H1 (cell line): Measurements from ENCODE around the gene ZACN. TPM values are rescaled to one million over a fixed set of nuclear protein-coding genes. Genes with fewer than 3 reads are reported as not detected.

Experiments
- BRCA1 ChIP-seq: IDR thresholded peaks from 2 replicates; pipeline ENCODE4 v1.6.1; 2012; ENCODE audit warnings: low read depth, low read length, improper control_type of control experiment
- CEBPB ChIP-seq: IDR thresholded peaks from 2 replicates; pipeline ENCODE4 v1.6.1; 2012; ENCODE audit warnings: low read depth, low read length
- CHD7 ChIP-seq: fragments of 300-600 bp; sonication (generic); IDR thresholded peaks from 2 replicates; pipeline ENCODE4 v1.7.1; 2012; ENCODE audit warnings: low read length, moderate library complexity, mild to moderate bottlenecking, inconsistent platforms; ENCODE audit not compliant: insufficient replicate concordance
- GTF2F1 ChIP-seq: IDR thresholded peaks from 2 replicates; pipeline ENCODE4 v1.6.1; 2012; ENCODE audit warnings: low read depth, low read length, improper control_type of control experiment, borderline replicate concordance
- HDAC2 ChIP-seq, 2 experiments: fragments of 300-600 bp in 1 of 2; sonication (generic) in 1 of 2; IDR thresholded peaks; 2 replicates each; pipeline ENCODE4 v1.6.1; 2011 to 2012; ENCODE audit warnings: low read depth in 2 of 2, low read length in 2 of 2, mild to moderate bottlenecking in 2 of 2, moderate library complexity in 2 of 2, borderline replicate concordance in 1 of 2, inconsistent platforms in 1 of 2
- KDM5A ChIP-seq: fragments of 200-600 bp; IDR thresholded peaks from 2 replicates; pipeline ENCODE4 v1.7.1; 2012; ENCODE audit warnings: mild to moderate bottlenecking, low read length, inconsistent platforms, mixed read lengths
- NANOG ChIP-seq: IDR thresholded peaks from 2 replicates; pipeline ENCODE4 v1.6.1; 2011; ENCODE audit warnings: low read length, low read depth, mild to moderate bottlenecking, inconsistent platforms; ENCODE audit not compliant: insufficient read depth, poor library complexity, severe bottlenecking
- RXRA ChIP-seq: IDR thresholded peaks from 2 replicates; pipeline ENCODE4 v1.6.1; 2011; ENCODE audit warnings: low read depth, mild to moderate bottlenecking, low read length, moderate library complexity; ENCODE audit not compliant: insufficient read depth
- SIRT6 ChIP-seq: IDR thresholded peaks from one replicate; pipeline ENCODE4 v1.7.1; 2012; ENCODE audit warnings: low read length, inconsistent platforms
- SRF ChIP-seq: IDR thresholded peaks from 2 replicates; pipeline ENCODE4 v1.6.1; 2011; ENCODE audit warnings: mild to moderate bottlenecking, low read depth, low read length, moderate library complexity
- TBP ChIP-seq: IDR thresholded peaks from 2 replicates; pipeline ENCODE4 v1.6.1; 2011; ENCODE audit warnings: low read depth, low read length, improper control_type of control experiment
- USF2 ChIP-seq: IDR thresholded peaks from 2 replicates; pipeline ENCODE4 v1.6.1; 2011; ENCODE audit warnings: low read length, improper control_type of control experiment
- polyA plus RNA-seq, 7 experiments: library from polyadenylated mRNA; depleted of rRNA in 3 of 7; stranded (reverse) in 5 of 7; unstranded in 2 of 7; fragments of >200 nt in 5 of 7; fragments of 200-250 nt in 2 of 7; gene quantifications; 1 replicate in 5 of 7; 2 replicates in 1 of 7; 4 replicates in 1 of 7; pipeline versions ENCODE4 v1.2.1 to v1.2.3, GENCODE V29; 2011 to 2013; ENCODE audit warnings: missing spikeins in 2 of 7, mixed read lengths in 2 of 7
- total RNA-seq: library from RNA; stranded (reverse); fragmentation: NEBNext Ultra II Directional; extraction: Animal tissue kit (Norgen Biotek cat#: 25700); gene quantifications from 2 replicates; pipeline ENCODE4 v1.2.1, GENCODE V29; 2021

The ZACN gene
- total and polyA plus RNA-seq, 2 of the 8 experiments (the other 6 are each of a cell fraction or from before 2014, with no cell fraction given) = 0.26 TPM; not detected in 1

- TF ChIP-seq CHD7 (no peak), GTF2F1 (no peak), SIRT6 (no peak), CEBPB (no peak), RXRA (no peak), TBP (no peak), USF2 (no peak), KDM5A (no peak), BRCA1 (no peak), SRF (no peak), HDAC2 (IDR thresholded peaks at IDR 0.05; ENCODE audit: borderline replicate concordance in 1 of 2, low read depth in 2 of 2, low read length in 2 of 2) (no peak), NANOG (no peak)
Observed at GRCh38 chr17:76123191-76123499, 44.2 kb downstream of the ZACN start (continued).
